ENCODE measurements around the gene GAREM1.

- TF ChIP-seq CTCF (IDR thresholded peaks at IDR 0.05): no peak
- no peak for TF ChIP-seq POLR2AphosphoS5 (IDR thresholded peaks at IDR 0.05; ENCODE audit: low read depth, low read length)
- TF ChIP-seq TCF7L2 (IDR thresholded peaks at IDR 0.05; ENCODE audit: low read depth, low read length): no peak
These were observed 102.5 kb downstream of the GAREM1 start for GRCh38 chr18:32368170-32368569.

All from Panc1 (cell line).